H1 (cell line): ENCODE measurements around the gene RPS6KA5.

ENCODE experiments used
- CTCF ChIP-seq, 3 experiments: IDR thresholded peaks; 1 replicate in 2 of 3; 2 replicates in 1 of 3; pipeline versions ENCODE4 v1.5.1 to v1.6.1; 2011; ENCODE audit warnings: low read length in 3 of 3, mild to moderate bottlenecking in 3 of 3, inconsistent platforms in 2 of 3, low read depth in 1 of 3, moderate library complexity in 1 of 3; ENCODE audit not compliant: insufficient read depth in 1 of 3; ENCODE audit errors: control extremely low read depth in 1 of 3
- JUND ChIP-seq: IDR thresholded peaks from 2 replicates; pipeline ENCODE4 v1.6.1; 2011; ENCODE audit warnings: mild to moderate bottlenecking, improper control_type of control experiment, low read length
- POLR2A ChIP-seq, 2 experiments: IDR thresholded peaks; 1 replicate in 1 of 2; 2 replicates in 1 of 2; pipeline ENCODE4 v1.6.1; 2011; ENCODE audit warnings: low read depth in 2 of 2, low read length in 2 of 2, mild to moderate bottlenecking in 2 of 2; ENCODE audit errors: control extremely low read depth in 1 of 2
- RBBP5 ChIP-seq: IDR thresholded peaks from 2 replicates; pipeline ENCODE4 v1.7.1; 2012; ENCODE audit warnings: low read depth, mild to moderate bottlenecking, inconsistent platforms, low read length, moderate library complexity, borderline replicate concordance

GRCh38 chr14:91008759-91009409 lies 51.6 kb downstream of the RPS6KA5 start:
- TF ChIP-seq RBBP5 (no peak), CTCF (IDR thresholded peaks at IDR 0.05; ENCODE audit: control extremely low read depth in 1 of 3, insufficient read depth in 1 of 3, low read depth in 1 of 3, low read length in 3 of 3) (no peak), POLR2A (IDR thresholded peaks at IDR 0.05; ENCODE audit: control extremely low read depth in 1 of 2, low read depth in 2 of 2, low read length in 2 of 2) (no peak), JUND (no peak)
